Activated naive CD8-positive, alpha-beta T cell treated with anti-CD3 and anti-CD28 coated beads, Interleukin-2, amount 50 U/mL, for 24 hours (primary cell): ENCODE measurements around the gene GRAMD1B.
A peak's percentile ranks its signal among the peaks of the same experiment; 100 is the strongest.
"Not testable (repeated sequence)": the region's sequence is repeated elsewhere in the genome, so short reads cannot be mapped to it uniquely, and the experiment has no call there.

Experiments
- ATAC-seq: fragments of 150-1000 bp; cut with Tn5 transposase; one replicate; pipeline ENCODE4 v1.10.0; 2021
- DNase-seq: peaks from one replicate; pipeline ENCODE4 v3.0.0; 2021
- H3K27ac Mint-ChIP-seq: one replicate; pipeline ENCODE4 v1.8.0; 2021; ENCODE audit warnings: mild to moderate bottlenecking, mixed read lengths
- H3K27me3 Mint-ChIP-seq: one replicate; pipeline ENCODE4 v1.8.0; 2021; ENCODE audit warnings: mixed read lengths
- H3K36me3 Mint-ChIP-seq: one replicate; pipeline ENCODE4 v1.8.0; 2021; ENCODE audit warnings: low read depth, mixed read lengths
- H3K4me1 Mint-ChIP-seq: one replicate; pipeline ENCODE4 v1.8.0; 2021; ENCODE audit warnings: mixed read lengths
- H3K4me3 Mint-ChIP-seq: one replicate; pipeline ENCODE4 v1.8.0; 2021; ENCODE audit warnings: mild to moderate bottlenecking, moderate library complexity, mixed read lengths
- H3K9me3 Mint-ChIP-seq: one replicate; pipeline ENCODE4 v1.8.0; 2021; ENCODE audit warnings: mixed read lengths

GRAMD1B gene

DNA sequence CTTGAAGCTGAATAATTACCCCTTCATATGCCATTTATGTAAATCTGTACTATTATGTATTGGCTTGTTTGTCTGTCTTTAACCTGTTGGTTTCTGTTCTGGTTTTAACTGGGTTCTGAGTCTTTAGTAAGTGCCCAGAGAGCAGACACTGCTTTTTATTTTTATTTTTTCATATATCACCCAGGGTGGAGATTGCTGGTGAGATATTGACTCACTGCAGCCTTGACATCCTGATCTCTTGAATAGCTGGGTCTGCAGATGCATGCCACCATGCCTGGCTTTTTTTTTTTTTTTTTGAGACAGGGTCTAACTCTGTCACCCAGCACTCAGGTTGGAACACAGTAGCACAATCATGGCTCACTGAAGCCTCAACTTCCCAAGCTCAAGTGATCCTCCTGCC lies 19.4 kb downstream of the GRAMD1B start:
- Mint-ChIP-seq H3K4me1 (peaks cover 75% of the 10 kb centered on the region), H3K27ac (no peak overlapping the region), H3K4me3 (no peak overlapping the region)

DNA sequence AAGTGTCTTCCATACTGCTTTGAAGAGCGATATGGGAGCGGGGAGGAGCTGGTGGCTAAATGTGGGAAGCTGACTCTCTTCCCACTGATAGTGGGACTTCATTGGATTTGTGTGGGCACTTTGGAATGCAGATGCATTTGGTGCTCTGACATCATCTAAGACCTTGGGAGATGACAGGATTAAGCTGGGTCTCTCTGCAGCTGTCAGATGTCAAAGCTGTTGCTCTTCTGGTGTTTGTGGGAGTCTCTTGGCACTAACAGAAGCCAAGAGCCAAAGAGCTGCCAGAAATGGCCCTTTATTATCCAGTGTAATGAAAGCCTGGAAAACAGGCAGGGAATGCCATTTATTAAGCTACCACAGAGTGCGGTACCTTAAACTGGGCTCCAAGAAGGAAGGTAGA lies 20.6 kb downstream of the GRAMD1B start:
- Mint-ChIP-seq H3K4me3 (no peak overlapping the region), H3K36me3 (peaks cover 12% of the 10 kb centered on the region), H3K9me3 (no peaks in the 10 kb centered on the region), H3K4me1 (peaks cover 75% of the 10 kb centered on the region), H3K27me3 (no peaks in the 10 kb centered on the region), H3K27ac (peak overlapping the region; percentile 52)
- ATAC-seq = no peak
- DNase-seq = no peak

More for the DNA sequence above, 19.4 kb downstream of the GRAMD1B start:
- ATAC-seq (no peak), DNase-seq (no peak)
- Mint-ChIP-seq H3K27me3 (no peaks in the 10 kb centered on the region), H3K9me3 (no peaks in the 10 kb centered on the region), H3K36me3 (peaks cover 8% of the 10 kb centered on the region)

DNA sequence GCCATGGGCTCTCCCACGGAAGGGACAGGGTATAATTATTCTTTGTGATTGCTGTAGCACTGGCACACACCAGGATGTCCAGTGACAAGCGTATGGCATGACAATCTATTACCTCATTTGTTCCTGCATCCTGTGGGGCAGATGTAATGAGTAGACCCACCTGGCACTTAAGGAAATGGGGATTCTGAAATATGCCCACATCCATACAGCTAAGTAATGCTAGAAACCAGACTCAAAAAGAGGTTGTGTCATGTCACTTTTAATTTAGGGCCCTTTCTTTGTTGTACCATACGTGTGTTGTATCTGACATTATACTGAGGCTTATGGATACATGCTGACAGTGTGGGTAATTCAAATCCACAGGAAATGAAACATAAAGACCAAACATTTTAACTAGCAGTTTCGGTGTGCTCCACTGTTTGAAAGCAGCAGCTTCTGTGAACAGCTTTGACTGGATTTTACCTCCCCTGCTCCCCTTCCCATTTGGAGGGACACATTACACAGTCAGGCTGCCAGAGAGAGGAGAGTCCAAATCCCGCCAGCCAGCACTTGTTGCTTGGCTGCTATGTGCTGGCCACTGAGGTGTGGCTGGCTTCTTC lies 21.2 kb downstream of the GRAMD1B start:
- peak; percentile 25 for ATAC-seq
- H3K27ac Mint-ChIP-seq = peak overlapping the region; percentile 53
- DNase-seq = no peak
- peaks cover 12% of the 10 kb centered on the region for H3K36me3 Mint-ChIP-seq
- no peak overlapping the region for H3K4me3 Mint-ChIP-seq
- H3K4me1 Mint-ChIP-seq = peaks cover 78% of the 10 kb centered on the region
- H3K27me3 Mint-ChIP-seq = no peaks in the 10 kb centered on the region
- no peaks in the 10 kb centered on the region for H3K9me3 Mint-ChIP-seq

DNA sequence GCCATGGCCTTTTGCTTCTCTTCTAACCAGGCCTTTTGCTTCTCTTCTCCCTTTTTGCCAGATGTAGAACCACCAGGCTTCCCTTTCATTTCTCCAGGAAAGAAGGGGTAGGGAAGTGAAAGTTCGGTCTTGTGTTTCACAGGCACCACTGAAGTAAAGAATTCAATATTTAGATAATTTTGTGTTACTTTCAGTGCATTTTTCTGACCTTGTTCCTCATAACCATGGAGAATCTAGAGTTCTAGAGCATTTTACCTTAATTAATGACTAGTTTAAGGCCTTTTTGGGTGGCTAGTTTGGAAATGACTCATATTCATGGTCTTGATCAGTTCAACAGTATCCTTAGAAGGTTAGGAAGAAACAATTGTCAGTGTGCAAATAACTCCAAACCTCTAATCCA lies 22.7 kb downstream of the GRAMD1B start:
- Mint-ChIP-seq H3K4me3 (no peak overlapping the region), H3K27me3 (no peaks in the 10 kb centered on the region), H3K36me3 (peaks cover 18% of the 10 kb centered on the region), H3K4me1 (peaks cover 81% of the 10 kb centered on the region), H3K27ac (peak overlapping the region; percentile 46), H3K9me3 (no peaks in the 10 kb centered on the region)
- DNase-seq (no peak), ATAC-seq (no peak)

DNA sequence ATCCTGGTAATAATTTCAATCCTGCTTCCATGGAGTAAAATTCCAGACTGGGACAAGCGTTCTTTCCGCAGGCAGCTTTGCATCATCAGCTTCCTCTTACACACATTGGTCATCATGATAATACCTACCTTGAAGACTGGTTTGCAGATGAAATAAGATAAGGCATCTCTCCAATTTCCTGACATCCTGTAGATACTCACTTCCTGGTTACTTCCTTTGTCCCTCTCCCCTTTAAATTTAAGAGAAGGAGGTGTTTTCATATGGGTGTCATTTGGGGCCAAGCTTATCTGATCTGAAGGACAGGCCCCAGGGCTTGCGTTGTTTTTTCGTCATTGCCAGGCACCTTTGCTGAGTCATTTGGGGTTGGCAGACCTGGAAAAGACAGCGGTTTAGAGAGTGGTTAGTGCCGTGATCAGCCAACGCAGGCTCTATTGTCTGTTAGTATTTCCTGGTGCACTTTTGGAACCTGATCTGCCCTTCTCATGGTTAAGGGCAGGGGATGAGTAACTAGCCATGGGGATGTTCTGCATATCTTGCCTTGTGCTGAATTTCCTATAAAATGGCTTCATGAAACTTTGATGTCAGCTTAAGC lies 24.1 kb downstream of the GRAMD1B start:
- DNase-seq = peak; percentile 70

DNA sequence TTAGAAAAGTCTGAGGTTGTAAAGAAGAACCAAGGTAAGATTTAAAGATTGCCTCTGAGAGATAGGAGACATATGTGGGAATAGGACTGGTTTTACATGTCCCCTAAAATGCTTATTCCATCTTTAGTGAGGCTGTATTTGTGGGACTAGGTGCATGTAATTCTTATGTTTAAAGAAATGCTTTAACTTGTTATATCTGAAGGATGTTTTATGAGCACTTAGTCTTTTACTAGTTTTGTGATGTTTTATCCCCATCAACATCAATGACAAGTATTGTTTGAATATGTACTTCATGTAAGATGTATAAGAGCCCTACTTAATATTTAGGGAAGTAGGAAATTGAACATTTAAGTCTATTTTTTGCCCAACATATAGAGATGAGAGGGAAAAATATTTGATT lies 24.7 kb downstream of the GRAMD1B start:
- ATAC-seq = no peak
- peak overlapping the region; percentile 88 for H3K27ac Mint-ChIP-seq
- H3K36me3 Mint-ChIP-seq = peaks cover 27% of the 10 kb centered on the region
- no peaks in the 10 kb centered on the region for H3K9me3 Mint-ChIP-seq
- H3K27me3 Mint-ChIP-seq = no peaks in the 10 kb centered on the region
- DNase-seq = no peak
- H3K4me3 Mint-ChIP-seq = peak overlapping the region; percentile 75
- peaks cover 78% of the 10 kb centered on the region for H3K4me1 Mint-ChIP-seq

More for the DNA sequence above, 24.1 kb downstream of the GRAMD1B start:
- peak; percentile 95 for ATAC-seq
- peaks cover 27% of the 10 kb centered on the region for H3K36me3 Mint-ChIP-seq
- H3K27me3 Mint-ChIP-seq = no peaks in the 10 kb centered on the region
- H3K27ac Mint-ChIP-seq = peak overlapping the region; percentile 88
- H3K9me3 Mint-ChIP-seq = no peaks in the 10 kb centered on the region
- peak overlapping the region; percentile 75 for H3K4me3 Mint-ChIP-seq
- peaks cover 78% of the 10 kb centered on the region for H3K4me1 Mint-ChIP-seq

DNA sequence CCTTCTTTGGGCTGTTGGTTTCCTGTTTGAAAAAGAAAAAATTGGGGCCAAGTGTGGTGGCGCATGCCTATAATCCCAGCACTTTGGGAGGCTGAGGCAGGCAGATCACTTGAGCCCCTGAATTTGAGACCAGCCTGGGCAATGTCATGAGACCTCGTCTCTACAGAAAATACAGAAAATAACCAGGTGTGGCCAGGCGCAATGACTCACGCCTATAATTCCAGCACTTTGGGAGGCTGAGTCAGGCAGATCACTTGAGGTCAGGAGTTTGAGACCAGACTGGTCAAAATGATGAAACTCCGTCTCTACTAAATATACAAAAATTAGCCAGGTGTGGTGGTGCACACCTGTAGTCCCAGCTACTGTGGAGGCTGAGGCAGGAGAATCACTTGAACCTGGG lies 26.4 kb downstream of the GRAMD1B start:
- not testable (repeated sequence) for ATAC-seq, DNase-seq, H3K9me3 Mint-ChIP-seq, H3K27me3 Mint-ChIP-seq
- H3K4me3 Mint-ChIP-seq = peak overlapping the region; percentile 76
- peak overlapping the region; percentile 67 for H3K27ac Mint-ChIP-seq
- H3K36me3 Mint-ChIP-seq = peaks cover 29% of the 10 kb centered on the region
- H3K4me1 Mint-ChIP-seq = peaks cover 62% of the 10 kb centered on the region

DNA sequence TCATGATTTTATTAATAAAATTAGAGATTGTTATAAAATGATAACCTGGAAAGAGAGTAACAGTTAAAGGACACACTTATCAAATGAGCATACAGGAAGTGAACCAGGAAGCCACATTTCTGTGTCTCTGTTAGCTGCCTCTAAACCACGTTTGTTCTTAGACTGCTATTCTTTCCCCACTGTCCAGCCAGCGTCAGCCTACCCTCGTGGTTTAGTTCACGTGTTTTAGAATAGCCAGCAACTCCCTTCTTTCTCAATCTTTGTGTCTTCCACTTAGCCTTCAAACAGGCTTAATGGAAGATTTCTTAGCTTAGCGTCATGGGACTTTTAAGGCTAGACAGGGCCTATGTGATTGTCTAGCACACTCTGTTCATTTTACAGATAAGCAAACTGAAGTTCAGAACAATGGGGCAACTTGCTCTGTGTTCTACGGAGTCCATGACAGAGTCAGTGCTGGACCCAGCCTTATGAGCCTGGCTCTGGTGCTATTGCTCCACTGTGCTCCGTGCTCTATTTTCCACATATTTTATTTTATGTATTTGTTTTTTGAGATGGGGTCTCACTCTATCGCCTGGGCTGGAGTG lies 27.2 kb downstream of the GRAMD1B start:
- H3K27me3 Mint-ChIP-seq = no peaks in the 10 kb centered on the region
- peaks cover 56% of the 10 kb centered on the region for H3K4me1 Mint-ChIP-seq
- H3K4me3 Mint-ChIP-seq = peak overlapping the region; percentile 76
- DNase-seq = no peak
- ATAC-seq = no peak
- peaks cover 29% of the 10 kb centered on the region for H3K36me3 Mint-ChIP-seq
- peak overlapping the region; percentile 67 for H3K27ac Mint-ChIP-seq
- H3K9me3 Mint-ChIP-seq = no peaks in the 10 kb centered on the region

DNA sequence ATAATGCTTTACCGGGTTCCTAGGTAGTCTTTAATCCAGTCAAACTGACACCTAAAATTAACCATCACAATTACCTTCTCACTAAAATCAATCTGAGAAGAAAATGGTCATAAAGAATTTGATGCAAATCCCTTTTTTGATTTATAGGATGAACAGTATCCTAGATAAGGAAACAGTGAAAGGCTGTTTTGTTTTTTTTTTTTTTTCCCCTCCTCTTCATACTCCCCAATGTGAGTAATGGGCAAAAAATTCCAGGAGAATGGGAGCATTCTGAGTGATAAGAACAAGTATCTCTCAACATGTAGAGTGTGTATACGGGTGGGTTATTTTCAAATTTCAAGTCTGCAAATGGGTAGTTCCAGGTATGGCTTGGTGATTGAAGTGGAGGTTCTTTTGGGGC lies 28.4 kb downstream of the GRAMD1B start:
- ATAC-seq (no peak), DNase-seq (no peak)
- no peak overlapping the region for H3K4me3 Mint-ChIP-seq
- H3K27ac Mint-ChIP-seq = peak overlapping the region; percentile 32
- H3K4me1 Mint-ChIP-seq = peaks cover 45% of the 10 kb centered on the region
- H3K27me3 Mint-ChIP-seq = no peaks in the 10 kb centered on the region
- H3K36me3 Mint-ChIP-seq = peaks cover 29% of the 10 kb centered on the region
- H3K9me3 Mint-ChIP-seq = no peaks in the 10 kb centered on the region

DNA sequence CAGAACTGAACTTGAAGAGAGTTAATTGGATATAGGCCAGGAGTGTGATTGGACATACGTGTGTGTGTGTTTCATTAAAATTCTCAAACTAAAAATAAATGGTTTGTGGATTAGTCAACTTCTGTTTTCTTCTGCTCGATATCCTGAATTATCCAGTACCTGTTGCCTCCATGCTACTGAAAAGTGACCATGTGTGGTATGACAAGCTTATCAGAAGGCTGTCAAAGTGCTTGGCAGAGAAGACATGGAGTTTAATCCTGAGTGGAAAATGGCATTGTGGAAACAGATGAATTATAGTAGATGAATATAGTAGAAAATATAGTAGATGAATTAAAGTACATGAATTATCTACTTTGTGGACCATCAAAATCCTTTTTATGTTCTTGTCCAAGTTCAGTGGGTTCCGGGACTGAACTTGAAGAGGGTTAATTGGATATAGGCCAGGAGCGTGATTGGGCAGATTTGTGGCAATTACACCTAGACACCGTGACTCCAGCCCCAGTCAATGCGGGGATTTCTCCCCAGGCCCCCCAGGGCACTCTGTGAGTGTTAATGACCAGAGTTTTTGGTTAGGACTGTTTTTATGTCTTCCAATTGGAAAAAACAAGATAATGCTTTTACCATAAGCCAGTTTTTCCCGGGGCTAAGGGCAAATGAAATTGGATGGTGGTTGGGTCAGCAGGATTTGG lies 30.1 kb downstream of the GRAMD1B start:
- no peak overlapping the region for H3K27ac Mint-ChIP-seq
- peaks cover 30% of the 10 kb centered on the region for H3K4me1 Mint-ChIP-seq
- peaks cover 21% of the 10 kb centered on the region for H3K36me3 Mint-ChIP-seq

DNA sequence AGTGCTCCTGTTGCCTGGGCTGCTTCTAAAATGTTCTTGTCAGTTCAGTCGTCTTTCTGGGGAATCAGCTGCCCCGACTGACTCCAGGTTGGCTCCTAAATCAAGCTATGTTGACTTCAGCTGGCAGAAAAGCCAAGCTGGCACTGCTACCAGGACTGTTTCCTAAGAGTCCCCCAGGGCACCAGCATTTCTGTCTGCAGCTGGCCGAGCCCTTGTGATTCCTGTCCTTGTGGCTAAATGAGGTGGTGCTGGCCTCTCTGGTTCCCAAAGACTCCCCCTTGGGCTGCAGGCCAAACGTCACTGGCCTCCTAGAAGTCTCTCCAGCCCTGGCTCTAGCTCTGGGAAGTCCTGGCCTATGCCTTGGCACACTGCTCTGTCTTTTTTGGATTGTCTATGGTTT lies 31.1 kb downstream of the GRAMD1B start:
- DNase-seq = no peak
- Mint-ChIP-seq H3K27me3 (no peaks in the 10 kb centered on the region), H3K4me3 (no peak overlapping the region), H3K9me3 (no peaks in the 10 kb centered on the region), H3K36me3 (peaks cover 17% of the 10 kb centered on the region), H3K27ac (no peak overlapping the region), H3K4me1 (peaks cover 22% of the 10 kb centered on the region)
- no peak for ATAC-seq

More for the DNA sequence above, 30.1 kb downstream of the GRAMD1B start:
- no peaks in the 10 kb centered on the region for H3K27me3 Mint-ChIP-seq
- H3K4me3 Mint-ChIP-seq = no peak overlapping the region
- H3K9me3 Mint-ChIP-seq = no peaks in the 10 kb centered on the region
- DNase-seq (no peak), ATAC-seq (no peak)

DNA sequence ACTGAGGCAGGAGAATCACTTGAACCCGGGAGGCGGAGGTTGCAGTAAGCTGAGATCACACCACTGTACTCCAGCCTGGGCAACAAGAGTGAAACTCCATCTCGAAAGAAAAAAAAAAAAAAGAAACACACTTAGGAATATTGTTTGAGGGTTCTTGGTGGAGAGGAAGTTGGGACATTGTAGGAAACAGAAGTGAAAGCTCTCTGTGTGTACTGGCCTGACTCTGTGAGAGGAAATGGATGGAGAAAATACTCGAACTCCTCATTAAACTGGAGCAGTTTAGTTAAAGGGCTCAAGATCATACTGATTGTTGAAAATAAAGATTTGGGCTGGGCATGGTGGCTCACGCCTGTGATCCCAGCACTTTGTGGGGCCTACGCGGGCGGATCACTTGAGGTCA lies 35.6 kb downstream of the GRAMD1B start:
- H3K4me1 Mint-ChIP-seq, H3K27ac Mint-ChIP-seq, H3K27me3 Mint-ChIP-seq, DNase-seq, ATAC-seq, H3K9me3 Mint-ChIP-seq, H3K36me3 Mint-ChIP-seq, H3K4me3 Mint-ChIP-seq: not testable (repeated sequence)

DNA sequence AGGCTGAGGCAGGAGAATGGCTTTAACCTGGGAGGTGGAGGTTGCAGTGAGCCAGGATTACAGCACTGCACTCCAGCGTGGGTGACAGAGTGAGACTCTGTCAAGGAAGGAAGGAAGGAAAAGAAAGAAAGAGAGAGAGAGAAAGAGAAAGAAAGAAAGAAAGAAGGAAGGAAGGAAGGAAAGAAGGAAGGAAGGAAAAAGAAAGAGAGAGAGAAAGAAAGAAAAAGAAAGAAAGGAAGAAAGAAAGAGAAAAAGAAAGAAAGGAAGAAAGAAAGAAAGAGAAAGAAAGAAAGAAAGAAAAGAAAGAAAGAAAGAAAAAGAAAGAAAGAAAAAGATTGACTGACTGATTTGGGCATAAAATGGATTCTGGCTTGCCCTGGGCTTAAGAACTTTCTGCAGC lies 36.1 kb downstream of the GRAMD1B start:
- H3K36me3 Mint-ChIP-seq, ATAC-seq, DNase-seq, H3K27me3 Mint-ChIP-seq, H3K4me1 Mint-ChIP-seq, H3K27ac Mint-ChIP-seq, H3K4me3 Mint-ChIP-seq, H3K9me3 Mint-ChIP-seq: not testable (repeated sequence)

DNA sequence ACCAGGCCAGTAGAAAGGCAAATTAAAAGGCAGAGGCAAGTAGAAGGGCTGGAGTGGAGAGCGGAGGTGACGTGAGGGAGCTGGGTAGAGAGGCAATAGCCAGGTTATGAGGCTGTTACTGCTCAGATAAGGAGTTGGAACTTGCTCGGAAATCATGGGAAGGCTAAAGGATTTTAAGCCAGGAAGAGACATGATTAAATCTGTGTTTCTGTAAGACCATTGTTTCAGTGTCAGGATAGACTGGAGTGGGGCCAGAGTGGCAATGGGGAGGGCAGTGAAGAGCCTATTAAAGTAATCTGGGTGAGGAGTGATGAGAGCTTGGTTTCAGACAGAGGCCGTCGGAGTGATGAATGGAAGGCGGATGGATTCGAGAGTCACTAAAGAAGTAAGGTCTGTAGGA lies 39.0 kb downstream of the GRAMD1B start:
- DNase-seq (no peak), ATAC-seq (no peak)
- Mint-ChIP-seq H3K4me3 (no peak overlapping the region), H3K27me3 (no peaks in the 10 kb centered on the region), H3K36me3 (no peaks in the 10 kb centered on the region), H3K27ac (no peak overlapping the region), H3K4me1 (peaks cover 6% of the 10 kb centered on the region), H3K9me3 (no peaks in the 10 kb centered on the region)

DNA sequence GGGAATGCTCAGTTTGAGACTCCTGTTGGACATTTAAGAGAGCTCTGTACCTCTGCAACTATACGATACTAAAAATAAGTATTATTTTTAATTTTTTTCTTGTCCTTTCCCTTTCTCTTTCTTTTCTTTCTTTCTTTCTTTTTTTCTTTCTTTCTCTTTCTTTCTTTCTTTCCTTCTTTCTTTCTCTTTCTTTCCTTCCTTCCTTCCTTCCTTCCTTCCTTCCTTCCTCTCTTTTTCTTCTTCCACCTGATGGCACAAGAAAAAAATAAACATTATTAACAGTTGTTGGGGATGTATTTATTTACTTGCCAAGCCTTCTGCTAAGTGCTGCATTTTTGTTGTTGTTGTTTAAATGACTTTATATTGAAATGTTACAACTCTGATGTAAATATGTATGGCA lies 39.5 kb downstream of the GRAMD1B start:
- no peak overlapping the region for H3K27ac Mint-ChIP-seq
- ATAC-seq (no peak), DNase-seq (no peak)
- no peaks in the 10 kb centered on the region for H3K9me3 Mint-ChIP-seq
- H3K27me3 Mint-ChIP-seq = no peaks in the 10 kb centered on the region
- H3K4me3 Mint-ChIP-seq = no peak overlapping the region
- no peaks in the 10 kb centered on the region for H3K36me3 Mint-ChIP-seq
- H3K4me1 Mint-ChIP-seq = peaks cover 6% of the 10 kb centered on the region
